Parathyroid adenoma (tissue), 2 donors: ENCODE results near the gene TIAM2.
A peak's percentile ranks its signal among the peaks of the same experiment; 100 is the strongest.

Experiments
- H2AFZ ChIP-seq: fragments of 300-600 bp; sonication (generic); one replicate; pipeline ENCODE4 v1.7.0; 2017; ENCODE audit warnings: antibody characterized with exemption, mild to moderate bottlenecking
- H3K27ac ChIP-seq: fragments of 300-600 bp; sonication (generic); one replicate; pipeline ENCODE4 v1.7.0; 2017
- H3K27me3 ChIP-seq: fragments of 300-600 bp; sonication (generic); one replicate; pipeline ENCODE4 v1.7.0; 2017; ENCODE audit warnings: low read length; ENCODE audit not compliant: control insufficient read depth, insufficient read depth
- H3K36me3 ChIP-seq: fragments of 300-600 bp; sonication (generic); one replicate; pipeline ENCODE4 v1.7.0; 2017; ENCODE audit warnings: low read length; ENCODE audit not compliant: control insufficient read depth, insufficient read depth
- H3K4me1 ChIP-seq: fragments of 300-600 bp; sonication (generic); one replicate; pipeline ENCODE4 v1.7.0; 2017; ENCODE audit warnings: control low read depth
- H3K4me2 ChIP-seq: fragments of 300-600 bp; sonication (generic); one replicate; pipeline ENCODE4 v1.7.0; 2017; ENCODE audit warnings: low read length
- H3K4me3 ChIP-seq: fragments of 300-600 bp; sonication (generic); one replicate; pipeline ENCODE4 v1.7.0; 2017; ENCODE audit warnings: low read depth, low read length
- H3K79me2 ChIP-seq: fragments of 300-600 bp; sonication (generic); one replicate; pipeline ENCODE4 v1.7.0; 2017; ENCODE audit warnings: control low read depth
- H3K9ac ChIP-seq: fragments of 300-600 bp; sonication (generic); one replicate; pipeline ENCODE4 v1.7.0; 2017; ENCODE audit warnings: mild to moderate bottlenecking
- H3K9me3 ChIP-seq: fragments of 300-600 bp; sonication (generic); one replicate; pipeline ENCODE4 v1.7.0; 2017; ENCODE audit warnings: low read length; ENCODE audit not compliant: control insufficient read depth
- TF ChIP-seq, protein P1 (sequence below): fragments of 300-600 bp; sonication (generic); IDR thresholded peaks from one replicate; pipeline ENCODE4 v1.7.0; 2017; ENCODE audit warnings: antibody characterized with exemption, mild to moderate bottlenecking
- donor health status: primary hyperparathyroidism.

TIAM2 gene

DNA sequence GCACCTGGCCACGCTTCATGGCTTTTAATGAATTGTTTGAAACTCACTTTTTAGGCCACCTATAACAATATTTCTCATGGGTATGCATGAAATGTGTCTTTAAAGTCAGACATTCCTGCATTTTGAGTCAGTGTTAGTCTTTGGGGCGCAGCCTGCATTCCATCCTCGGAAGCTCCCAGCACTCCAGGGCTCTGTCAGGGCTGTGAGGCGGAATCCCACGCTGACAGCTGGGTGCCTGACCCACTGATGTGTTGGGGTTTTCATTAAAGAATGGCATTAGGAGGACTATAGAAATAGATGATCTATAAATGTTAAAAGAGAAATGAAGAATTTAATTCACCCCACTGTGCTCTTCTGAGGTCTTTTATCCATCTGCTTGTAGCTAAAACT is 252.5 kb downstream of the TIAM2 start:
- Histone ChIP-seq H3K9me3 (no peaks in the 10 kb centered on the region), H2AFZ (no peak overlapping the region), H3K4me3 (no peak overlapping the region), H3K79me2 (no peaks in the 10 kb centered on the region), H3K36me3 (no peaks in the 10 kb centered on the region), H3K27me3 (no peaks in the 10 kb centered on the region), H3K27ac (no peak overlapping the region), H3K4me2 (no peak overlapping the region), H3K9ac (no peak overlapping the region), H3K4me1 (no peaks in the 10 kb centered on the region)
- TF ChIP-seq, protein P1, sequence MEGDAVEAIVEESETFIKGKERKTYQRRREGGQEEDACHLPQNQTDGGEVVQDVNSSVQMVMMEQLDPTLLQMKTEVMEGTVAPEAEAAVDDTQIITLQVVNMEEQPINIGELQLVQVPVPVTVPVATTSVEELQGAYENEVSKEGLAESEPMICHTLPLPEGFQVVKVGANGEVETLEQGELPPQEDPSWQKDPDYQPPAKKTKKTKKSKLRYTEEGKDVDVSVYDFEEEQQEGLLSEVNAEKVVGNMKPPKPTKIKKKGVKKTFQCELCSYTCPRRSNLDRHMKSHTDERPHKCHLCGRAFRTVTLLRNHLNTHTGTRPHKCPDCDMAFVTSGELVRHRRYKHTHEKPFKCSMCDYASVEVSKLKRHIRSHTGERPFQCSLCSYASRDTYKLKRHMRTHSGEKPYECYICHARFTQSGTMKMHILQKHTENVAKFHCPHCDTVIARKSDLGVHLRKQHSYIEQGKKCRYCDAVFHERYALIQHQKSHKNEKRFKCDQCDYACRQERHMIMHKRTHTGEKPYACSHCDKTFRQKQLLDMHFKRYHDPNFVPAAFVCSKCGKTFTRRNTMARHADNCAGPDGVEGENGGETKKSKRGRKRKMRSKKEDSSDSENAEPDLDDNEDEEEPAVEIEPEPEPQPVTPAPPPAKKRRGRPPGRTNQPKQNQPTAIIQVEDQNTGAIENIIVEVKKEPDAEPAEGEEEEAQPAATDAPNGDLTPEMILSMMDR: no peak

DNA sequence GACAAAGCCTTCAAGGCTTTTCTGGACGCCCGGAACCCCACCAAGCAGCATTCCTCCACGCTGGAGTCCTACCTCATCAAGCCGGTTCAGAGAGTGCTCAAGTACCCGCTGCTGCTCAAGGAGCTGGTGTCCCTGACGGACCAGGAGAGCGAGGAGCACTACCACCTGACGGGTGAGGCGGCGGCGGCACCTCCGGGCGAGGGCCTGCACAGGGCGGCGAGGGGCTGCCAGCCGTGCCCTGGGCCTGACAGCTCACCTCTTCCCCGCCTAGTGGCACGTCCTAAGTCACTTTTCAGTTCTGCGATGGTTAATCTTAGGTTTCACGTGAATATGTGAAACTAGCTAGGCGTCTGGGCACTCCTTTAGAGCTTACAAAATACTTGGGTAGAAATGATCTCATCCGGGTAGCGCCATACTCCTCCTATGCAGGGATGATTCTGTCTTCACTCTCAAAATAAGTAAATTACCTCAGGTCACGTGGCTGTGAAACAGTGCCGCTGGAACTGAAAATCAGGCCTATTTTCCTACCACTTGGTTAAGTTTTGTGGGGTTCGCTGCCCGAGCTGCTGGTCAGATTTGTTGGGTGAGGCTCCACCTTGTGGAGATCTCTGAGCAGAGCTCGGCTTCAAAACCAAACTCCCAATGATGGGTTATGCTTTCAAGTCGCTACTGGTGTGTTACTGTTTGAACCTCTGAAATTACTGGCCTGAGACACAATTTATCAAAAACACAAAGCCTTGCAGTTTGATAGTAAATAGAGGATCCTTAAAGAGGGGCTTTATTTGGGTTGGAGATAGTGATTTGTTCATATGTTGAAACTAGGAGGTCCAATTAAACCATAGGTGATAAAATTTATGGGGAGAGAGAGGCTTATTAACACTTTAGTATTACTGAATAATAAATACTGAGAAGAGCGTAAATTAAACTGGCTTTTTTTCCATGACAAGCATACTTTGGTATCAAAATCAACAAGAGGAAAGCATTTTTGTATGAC is 253.2 kb downstream of the TIAM2 start:
- Histone ChIP-seq H3K79me2 (no peaks in the 10 kb centered on the region), H2AFZ (no peak overlapping the region), H3K4me2 (no peak overlapping the region), H3K9ac (no peak overlapping the region), H3K4me1 (no peaks in the 10 kb centered on the region), H3K36me3 (no peaks in the 10 kb centered on the region), H3K9me3 (no peaks in the 10 kb centered on the region), H3K4me3 (no peak overlapping the region), H3K27ac (no peak overlapping the region), H3K27me3 (no peaks in the 10 kb centered on the region)
- TF ChIP-seq, protein P1: peak; percentile 19

DNA sequence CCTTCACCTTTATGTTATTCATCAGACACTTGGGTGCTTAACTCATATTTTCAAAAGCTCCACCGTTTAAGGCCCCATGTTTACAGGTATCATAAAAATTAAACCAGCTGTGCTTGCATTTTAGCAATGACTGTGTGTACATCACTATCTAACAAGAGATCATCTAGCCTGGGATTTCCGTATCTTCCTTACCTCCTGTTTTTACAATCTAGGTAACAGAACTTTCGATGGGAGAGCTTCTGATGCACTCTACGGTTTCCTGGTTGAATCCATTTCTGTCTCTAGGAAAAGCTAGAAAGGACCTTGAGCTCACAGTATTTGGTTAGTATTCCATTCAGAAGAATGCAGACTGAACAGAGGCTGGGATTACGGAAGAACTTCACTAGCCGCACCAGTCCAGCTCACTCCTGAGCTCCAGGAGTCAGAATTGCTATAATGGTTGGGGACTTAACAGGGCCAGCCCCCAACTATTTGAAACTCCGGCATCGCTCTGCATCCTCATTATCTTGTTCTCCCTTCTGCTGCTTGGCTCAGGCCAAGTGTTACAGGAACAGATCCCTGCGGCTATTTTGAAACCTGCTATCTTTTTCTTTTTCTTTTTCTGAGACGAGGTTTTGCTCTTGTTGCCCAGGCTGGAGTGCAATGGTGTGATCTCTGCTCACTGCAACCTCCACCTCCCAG is 255.7 kb downstream of the TIAM2 start:
- Histone ChIP-seq H3K4me1 (no peaks in the 10 kb centered on the region), H3K27me3 (no peaks in the 10 kb centered on the region), H3K4me3 (no peak overlapping the region), H3K9me3 (no peaks in the 10 kb centered on the region), H3K36me3 (no peaks in the 10 kb centered on the region), H3K27ac (no peak overlapping the region), H3K79me2 (no peaks in the 10 kb centered on the region), H2AFZ (no peak overlapping the region), H3K4me2 (no peak overlapping the region), H3K9ac (no peak overlapping the region)
- TF ChIP-seq, protein P1: no peak

DNA sequence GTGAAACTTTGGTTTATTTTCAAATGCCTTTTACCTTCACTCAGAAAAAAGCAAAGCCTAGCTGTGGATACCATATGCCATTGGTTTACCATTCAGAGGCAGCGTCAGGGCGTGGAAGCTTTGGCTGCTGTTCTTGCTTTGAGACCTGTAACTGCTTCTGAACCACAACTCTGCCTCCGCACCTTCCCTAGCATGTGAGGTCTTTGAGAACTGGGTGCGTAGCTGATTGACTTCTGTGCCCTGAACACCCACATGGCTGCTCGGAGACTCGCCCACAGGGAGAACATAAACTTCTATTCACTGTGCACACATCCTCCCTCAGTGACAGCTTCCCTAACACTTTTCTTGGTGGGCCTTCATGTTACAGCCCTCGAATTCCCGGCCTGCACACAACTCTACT is 257.5 kb downstream of the TIAM2 start:
- no peaks in the 10 kb centered on the region for H3K27me3 ChIP-seq
- no peaks in the 10 kb centered on the region for H3K9me3 ChIP-seq
- no peak overlapping the region for H3K4me2 ChIP-seq
- H3K4me3 ChIP-seq: no peak overlapping the region
- no peaks in the 10 kb centered on the region for H3K79me2 ChIP-seq
- H3K36me3 ChIP-seq: no peaks in the 10 kb centered on the region
- no peak overlapping the region for H3K27ac ChIP-seq
- H3K4me1 ChIP-seq: no peaks in the 10 kb centered on the region
- H2AFZ ChIP-seq: no peak overlapping the region
- TF ChIP-seq, protein P1: no peak
- H3K9ac ChIP-seq: no peak overlapping the region
